Body of pancreas (tissue), 4 donors: ENCODE results near the gene LRRC10B. TPM values are rescaled to one million over a fixed set of nuclear protein-coding genes. Genes with fewer than 3 reads are reported as not detected.

Experiments used
- ATAC-seq: fragments of 150-250 bp; one replicate; pipeline ENCODE4 v1.9.1; 2016
- DNase-seq, 4 donors: peaks; one replicate each; pipeline ENCODE4 v3.0.0-alpha.2; 2019
- H3K27ac ChIP-seq, 4 donors: fragments of 200-600 bp; sonication (generic); 1 replicate in 3 of 4; 2 replicates in 1 of 4; pipeline versions ENCODE4 v1.5.1 to v1.6.1; 2016 to 2019; ENCODE audit warnings: mild to moderate bottlenecking in 1 of 4, mixed read lengths in 1 of 4, moderate library complexity in 1 of 4
- H3K27me3 ChIP-seq, 2 donors: fragments of 200-600 bp; sonication (generic); one replicate each; pipeline ENCODE4 v1.6.0; 2016; ENCODE audit warnings: mild to moderate bottlenecking in 1 of 2
- H3K36me3 ChIP-seq, 2 donors: fragments of 200-600 bp; sonication (generic); replicated peaks in 1 of 2; 2 replicates each; pipeline ENCODE4 v1.5.1; 2016; ENCODE audit warnings: low read depth in 2 of 2; ENCODE audit not compliant: insufficient read depth in 1 of 2
- H3K4me1 ChIP-seq: fragments of 200-600 bp; sonication (generic); one replicate; pipeline ENCODE4 v1.6.0; 2016
- H3K4me3 ChIP-seq, 2 donors: fragments of 200-600 bp; sonication (generic); 1 replicate in 1 of 2; 2 replicates in 1 of 2; pipeline ENCODE4 v1.5.1; 2016 to 2019
- H3K9me3 ChIP-seq, 3 donors: fragments of 200-600 bp; sonication (generic); 1 replicate in 2 of 3; 2 replicates in 1 of 3; pipeline ENCODE4 v1.5.1; 2016
- POLR2A ChIP-seq, 3 donors: fragments of 450-650 bp; IDR thresholded peaks; one replicate each; pipeline ENCODE4 v1.6.1; 2016; ENCODE audit warnings: antibody characterized with exemption in 3 of 3, mild to moderate bottlenecking in 2 of 3
- WGBS, 2 donors: methylation state at CpG; one replicate each; pipeline ENCODE4 v1.1.5; 2017; 5-methylcytosine and 5-hydroxymethylcytosine counted together
- intact Hi-C: fragments of 100-400 bp; cut with DNase I; formaldehyde crosslinking; loops from one replicate; pipeline ENCODE4 v1.15.1; 2023
- microRNA counts, 2 donors: library from miRNA; unstranded; fragments of <30 nt; microRNA quantifications; one replicate each; lab custom pipeline; 2017
- microRNA-seq, 2 donors: library from miRNA; unstranded; fragments of <30 nt; microRNA quantifications; one replicate each; pipeline ENCODE4, GENCODE V29; 2016; ENCODE audit warnings: borderline number of aligned reads in 2 of 2, borderline replicate concordance in 2 of 2
- small RNA-seq: library from RNA; depleted of rRNA; stranded (forward); fragments of <200 nt; gene quantifications from one replicate; pipeline ENCODE3, GENCODE V24; 2016
- total RNA-seq, 2 donors: library from RNA; depleted of rRNA; stranded (reverse); fragments of >200 nt; gene quantifications; one replicate each; pipeline ENCODE4 v1.1.0, GENCODE V29; 2016
- TF ChIP-seq, protein P1 (sequence below), 7 experiments: fragments of 450-650 bp in 4 of 7; fragments of 200-600 bp in 3 of 7; sonication (generic) in 3 of 7; IDR thresholded peaks; one replicate each; pipeline ENCODE4 v1.5.1; 2016 to 2019; ENCODE audit warnings: antibody characterized with exemption in 7 of 7

The LRRC10B gene
- total RNA-seq, 2 donors from 2014 or later, result 1.6 to 2.9 TPM

DNA sequence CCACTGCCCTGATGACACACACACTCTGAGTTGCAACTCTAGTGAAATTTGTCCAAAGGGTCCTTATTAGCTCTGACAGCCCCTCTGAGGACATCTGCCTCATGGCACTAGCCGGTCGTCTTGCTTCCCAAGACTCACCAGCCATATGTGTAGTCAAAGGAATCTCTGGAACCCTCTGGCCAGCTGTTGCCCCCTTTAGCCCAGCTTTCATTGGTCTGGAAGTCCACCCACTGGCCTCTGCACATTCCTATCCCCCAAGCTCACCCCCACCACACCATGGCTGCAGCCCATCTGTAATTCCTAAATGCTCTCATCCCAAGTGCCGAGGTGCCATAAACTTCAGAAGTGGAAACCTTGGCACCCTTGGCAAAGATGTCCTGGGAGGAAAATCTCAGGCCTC is 48.1 kb downstream of the LRRC10B start:
- no peak for DNase-seq
- H3K4me1 ChIP-seq, result peaks cover 12% of the 10 kb centered on the region
- TF ChIP-seq, protein P1, sequence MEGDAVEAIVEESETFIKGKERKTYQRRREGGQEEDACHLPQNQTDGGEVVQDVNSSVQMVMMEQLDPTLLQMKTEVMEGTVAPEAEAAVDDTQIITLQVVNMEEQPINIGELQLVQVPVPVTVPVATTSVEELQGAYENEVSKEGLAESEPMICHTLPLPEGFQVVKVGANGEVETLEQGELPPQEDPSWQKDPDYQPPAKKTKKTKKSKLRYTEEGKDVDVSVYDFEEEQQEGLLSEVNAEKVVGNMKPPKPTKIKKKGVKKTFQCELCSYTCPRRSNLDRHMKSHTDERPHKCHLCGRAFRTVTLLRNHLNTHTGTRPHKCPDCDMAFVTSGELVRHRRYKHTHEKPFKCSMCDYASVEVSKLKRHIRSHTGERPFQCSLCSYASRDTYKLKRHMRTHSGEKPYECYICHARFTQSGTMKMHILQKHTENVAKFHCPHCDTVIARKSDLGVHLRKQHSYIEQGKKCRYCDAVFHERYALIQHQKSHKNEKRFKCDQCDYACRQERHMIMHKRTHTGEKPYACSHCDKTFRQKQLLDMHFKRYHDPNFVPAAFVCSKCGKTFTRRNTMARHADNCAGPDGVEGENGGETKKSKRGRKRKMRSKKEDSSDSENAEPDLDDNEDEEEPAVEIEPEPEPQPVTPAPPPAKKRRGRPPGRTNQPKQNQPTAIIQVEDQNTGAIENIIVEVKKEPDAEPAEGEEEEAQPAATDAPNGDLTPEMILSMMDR (IDR thresholded peaks at IDR 0.05), result no peak
- TF ChIP-seq POLR2A (IDR thresholded peaks at IDR 0.05), result no peak
- 96 to 100% methylated on average over 3 of the region's 3 CpGs for WGBS, 2 donors
- H3K9me3 ChIP-seq, result no peaks in the 10 kb centered on the region
- H3K27ac ChIP-seq, result no peak overlapping the region
- no peaks in the 10 kb centered on the region for H3K27me3 ChIP-seq
- H3K4me3 ChIP-seq, result no peak overlapping the region
- no peaks in the 10 kb centered on the region for H3K36me3 ChIP-seq
- ATAC-seq, result no peak
- intact Hi-C loops, result no loop called here

MicroRNAs within 50 kb of the gene (microRNA counts, 767-probe panel; counts per million panel counts)
- 0 to 736 counts per million in 2 donors for microRNA hsa-miR-4488 (lab: Ali Mortazavi, UCI)

Small RNA genes lying within 50 kb of the gene (microRNA-seq; reads per million reads assigned to microRNA genes)
- gene MIR4488, result 0 reads per million in 2 donors

Small RNA genes lying within 50 kb of the gene (small RNA-seq; reads per million reads assigned to genes)
- gene MIR4488, result not detected

Other genes with a start within 250 kb of the LRRC10B start
- 1 to 10 TPM in 1 of 2 donors, not detected in 1; 4.3 TPM for gene VWCE, start 213.4 kb upstream of the LRRC10B start, total RNA-seq
- 10 to 100 TPM; 70.6 to 91.0 TPM for gene DDB1, start 175.6 kb upstream of the LRRC10B start, total RNA-seq
- 10 to 100 TPM; 27.5 to 38.6 TPM for gene TKFC, start 175.5 kb upstream of the LRRC10B start, total RNA-seq
- gene CYB561A3, start 146.9 kb upstream of the LRRC10B start, total RNA-seq, result 10 to 100 TPM; 26.5 to 31.3 TPM
- 10 to 100 TPM; 15.8 to 35.3 TPM for gene TMEM138, start 146.4 kb upstream of the LRRC10B start, total RNA-seq
- 10 to 100 TPM in 1 of 2 donors, 1 to 10 TPM in 1; 8.3 to 16.8 TPM for gene TMEM216, start 116.2 kb upstream of the LRRC10B start, total RNA-seq
- 10 to 100 TPM; 34.0 to 44.5 TPM for gene CPSF7, start 78.8 kb upstream of the LRRC10B start, total RNA-seq
- 10 to 100 TPM; 25.2 to 28.0 TPM for gene SDHAF2, start 78.6 kb upstream of the LRRC10B start, total RNA-seq
- gene SYT7, start 72.3 kb downstream of the LRRC10B start, total RNA-seq, result 10 to 100 TPM in 1 of 2 donors, 1 to 10 TPM in 1; 8.6 to 12.2 TPM
- 1 to 10 TPM; 7.0 to 9.9 TPM for gene DAGLA, start 171.6 kb downstream of the LRRC10B start, total RNA-seq
- 10 to 100 TPM; 33.2 to 47.5 TPM for gene MYRF, start 243.9 kb downstream of the LRRC10B start, total RNA-seq